Uterus (tissue), 4 donors: ENCODE data around the gene C2CD2L. TPM values are rescaled to one million over a fixed set of nuclear protein-coding genes. Genes with fewer than 3 reads are reported as not detected.
A peak's percentile ranks its signal among the peaks of the same experiment; 100 is the strongest.
"Not testable (repeated sequence)": the region's sequence is repeated elsewhere in the genome, so short reads cannot be mapped to it uniquely, and the experiment has no call there.

Experiments used
- DNase-seq, 2 donors: peaks; one replicate each; pipeline ENCODE4 v3.0.0-alpha.2; 2019 to 2020
- H3K27ac ChIP-seq, 2 donors: fragments of 200-600 bp; sonication (generic); 1 replicate in 1 of 2; 2 replicates in 1 of 2; pipeline ENCODE4 v1.5.1; 2016 to 2018
- H3K27me3 ChIP-seq, 2 donors: fragments of 200-600 bp; sonication (generic); one replicate each; pipeline ENCODE4 v1.5.1; 2018 to 2019; ENCODE audit warnings: control low read depth in 1 of 2
- H3K36me3 ChIP-seq, 2 donors: fragments of 200-600 bp; sonication (generic); one replicate each; pipeline ENCODE4 v1.5.1; 2019; ENCODE audit warnings: control low read depth in 1 of 2
- H3K4me1 ChIP-seq, 2 donors: fragments of 200-600 bp; sonication (generic); one replicate each; pipeline ENCODE4 v1.5.1; 2018 to 2019; ENCODE audit warnings: control low read depth in 1 of 2
- H3K4me3 ChIP-seq, 2 donors: fragments of 200-600 bp; sonication (generic); 1 replicate in 1 of 2; 2 replicates in 1 of 2; pipeline ENCODE4 v1.5.1; 2018 to 2019; ENCODE audit warnings: mild to moderate bottlenecking in 1 of 2
- H3K9me3 ChIP-seq, 2 donors: fragments of 200-600 bp; sonication (generic); one replicate each; pipeline ENCODE4 v1.5.1; 2019; ENCODE audit warnings: control low read depth in 1 of 2
- CTCF ChIP-seq, 4 experiments: fragments of 200-600 bp in 2 of 4; fragments of 450-650 bp in 2 of 4; sonication (generic) in 2 of 4; IDR thresholded peaks; one replicate each; pipeline ENCODE4 v1.5.1; 2016 to 2019; ENCODE audit warnings: antibody characterized with exemption in 4 of 4, mild to moderate bottlenecking in 2 of 4, moderate library complexity in 1 of 4
- POLR2A ChIP-seq, 2 donors: fragments of 450-650 bp; IDR thresholded peaks; one replicate each; pipeline ENCODE4 v1.6.1; 2016; ENCODE audit warnings: antibody characterized with exemption in 2 of 2, mild to moderate bottlenecking in 1 of 2, moderate library complexity in 1 of 2
- intact Hi-C: fragments of 100-400 bp; cut with DNase I; formaldehyde crosslinking; loops from one replicate; pipeline ENCODE4 v1.15.1; 2023; ENCODE audit warnings: low total_unique reads
- total RNA-seq, 4 donors: library from RNA; depleted of rRNA in 3 of 4; stranded (reverse); fragments of >200 nt in 3 of 4; gene quantifications; one replicate each; pipeline versions ENCODE4 v1.1.0 to v1.2.4, GENCODE V29; 2014 to 2023
- donor health status: DM: yes; HTN: yes; CAD: no.

Gene C2CD2L
- total RNA-seq, 4 donors from 2014 or later: 1.8 to 14.3 (median 2.7) TPM

GRCh38 chr11:119166368-119167076 is 59.4 kb downstream of the C2CD2L start:
- intact Hi-C loops: no loop called here
- TF ChIP-seq CTCF (IDR thresholded peaks at IDR 0.05): no peak
- no peak for TF ChIP-seq POLR2A (IDR thresholded peaks at IDR 0.05)
- no peak for DNase-seq
- no peaks in the 10 kb centered on the region for H3K36me3 ChIP-seq
- H3K4me3 ChIP-seq: no peak overlapping the region
- no peaks in the 10 kb centered on the region for H3K4me1 ChIP-seq
- no peak overlapping the region for H3K27ac ChIP-seq
- no peaks in the 10 kb centered on the region for H3K9me3 ChIP-seq
- H3K27me3 ChIP-seq: no peaks in the 10 kb centered on the region

- H3K36me3 ChIP-seq, H3K27ac ChIP-seq, DNase-seq, H3K4me1 ChIP-seq, H3K4me3 ChIP-seq, H3K27me3 ChIP-seq, intact Hi-C loops, H3K9me3 ChIP-seq: not testable (repeated sequence)
These were observed 59.9 kb downstream of the C2CD2L start for GRCh38 chr11:119167077-119167458.

- intact Hi-C loops: no loop called here
- Histone ChIP-seq H3K9me3 (no peaks in the 10 kb centered on the region), H3K27me3 (no peaks in the 10 kb centered on the region), H3K27ac (peak overlapping the region in 1 of 2 donors; percentile 96), H3K36me3 (no peaks in the 10 kb centered on the region), H3K4me1 (no peaks in the 10 kb centered on the region), H3K4me3 (no peak overlapping the region)
- no peak for DNase-seq
- TF ChIP-seq POLR2A (IDR thresholded peaks at IDR 0.05) (no peak), CTCF (IDR thresholded peaks at IDR 0.05) (no peak)
These were observed 60.8 kb downstream of the C2CD2L start for GRCh38 chr11:119167933-119168332.

Other genes starting within 250 kb of the C2CD2L start
- under 1 TPM in 1 of 4 donors, not detected in 3; 0.14 TPM for gene CXCR5, start 223.5 kb upstream of the C2CD2L start, total RNA-seq
- 100 to 1,000 TPM in 1 of 4 donors, 10 to 100 TPM in 1, 1 to 10 TPM in 2; 2.9 to 157 (median 13.7) TPM for gene BCL9L, start 181.4 kb upstream of the C2CD2L start, total RNA-seq
- not detected for gene UPK2, start 151.0 kb upstream of the C2CD2L start, total RNA-seq
- not detected for gene FOXR1, start 135.6 kb upstream of the C2CD2L start, total RNA-seq
- gene CENATAC, start 109.2 kb upstream of the C2CD2L start, total RNA-seq: 10 to 100 TPM; 19.5 to 88.2 (median 49.7) TPM
- gene RPS25, start 89.0 kb upstream of the C2CD2L start, total RNA-seq: 1,000 to 10,000 TPM; 1,075 to 3,325 (median 1,649) TPM
- gene TRAPPC4, start 88.6 kb upstream of the C2CD2L start, total RNA-seq: 10 to 100 TPM in 2 of 4 donors, 1 to 10 TPM in 2; 8.2 to 55.4 (median 28.6) TPM
- gene SLC37A4, start 76.5 kb upstream of the C2CD2L start, total RNA-seq: 10 to 100 TPM in 2 of 4 donors, 1 to 10 TPM in 2; 7.4 to 18.1 (median 11.9) TPM
- 10 to 100 TPM; 10.8 to 91.4 (median 61.2) TPM for gene HYOU1, start 50.1 kb upstream of the C2CD2L start, total RNA-seq
- gene VPS11, start 39.5 kb upstream of the C2CD2L start, total RNA-seq: 10 to 100 TPM; 25.6 to 86.6 (median 36.3) TPM
- 10 to 100 TPM in 3 of 4 donors, 1 to 10 TPM in 1; 9.5 to 19.9 (median 15.3) TPM for gene HMBS, start 22.5 kb upstream of the C2CD2L start, total RNA-seq
- 10 to 100 TPM in 2 of 4 donors, 1 to 10 TPM in 2; 2.8 to 30.6 (median 16.9) TPM for gene DPAGT1, start 5.5 kb upstream of the C2CD2L start, total RNA-seq
- gene HINFP, start 14.2 kb downstream of the C2CD2L start, total RNA-seq: 10 to 100 TPM; 13.5 to 27.6 (median 15.4) TPM
- gene ABCG4, start 41.7 kb downstream of the C2CD2L start, total RNA-seq: 1 to 10 TPM in 1 of 4 donors, under 1 TPM in 1, not detected in 2; 0.55 to 2.7 TPM
- gene NLRX1, start 61.4 kb downstream of the C2CD2L start, total RNA-seq: 10 to 100 TPM in 3 of 4 donors, 1 to 10 TPM in 1; 5.1 to 23.5 (median 16.8) TPM
- under 1 TPM in 2 of 4 donors, not detected in 2; under 0.01 to 0.41 TPM for gene NHERF4, start 78.1 kb downstream of the C2CD2L start, total RNA-seq
- 10 to 100 TPM in 3 of 4 donors, 1 to 10 TPM in 1; 10.0 to 39.9 (median 13.0) TPM for gene CBL, start 99.0 kb downstream of the C2CD2L start, total RNA-seq
- 100 to 1,000 TPM; 228 to 564 (median 354) TPM for gene MCAM, start 209.8 kb downstream of the C2CD2L start, total RNA-seq
- gene RNF26, start 227.2 kb downstream of the C2CD2L start, total RNA-seq: 10 to 100 TPM in 1 of 4 donors, 1 to 10 TPM in 3; 3.3 to 23.1 (median 6.8) TPM
- 10 to 100 TPM in 3 of 4 donors, 1 to 10 TPM in 1; 6.5 to 40.2 (median 35.7) TPM for gene C1QTNF5, start 233.5 kb downstream of the C2CD2L start, total RNA-seq
- under 1 TPM in 2 of 4 donors, not detected in 2; 0.07 to 0.26 TPM for gene MFRP, start 239.4 kb downstream of the C2CD2L start, total RNA-seq